IPS DF 4.7 (cell line): ENCODE data around the gene TAS2R30.
"Not testable (repeated sequence)": the region's sequence is repeated elsewhere in the genome, so short reads cannot be mapped to it uniquely, and the experiment has no call there.

Source experiments
- DNase-seq: peaks from one replicate; pipeline ENCODE4 v3.0.0-alpha.2; 2013; ENCODE audit warnings: low spot score; ENCODE audit errors: extremely low read depth

TAS2R30 gene

GRCh38 chr12:11130382-11130781 lies 4.1 kb downstream of the TAS2R30 start:
- DNase-seq, result no peak

- not testable (repeated sequence) for DNase-seq
Measured at GRCh38 chr12:11114130-11114529, 20.3 kb downstream of the TAS2R30 start.

GRCh38 chr12:11111213-11111612 lies 23.2 kb downstream of the TAS2R30 start:
- not testable (repeated sequence) for DNase-seq

GRCh38 chr12:11108862-11109261 lies 25.6 kb downstream of the TAS2R30 start:
- DNase-seq, result no peak

GRCh38 chr12:11107719-11108118 lies 26.7 kb downstream of the TAS2R30 start:
- DNase-seq, result no peak

- DNase-seq, result no peak
Measured at GRCh38 chr12:11106288-11106687, 28.2 kb downstream of the TAS2R30 start.

- DNase-seq, result no peak
Measured at GRCh38 chr12:11105546-11105945, 28.9 kb downstream of the TAS2R30 start.

GRCh38 chr12:11094910-11095309 lies 39.5 kb downstream of the TAS2R30 start:
- not testable (repeated sequence) for DNase-seq

GRCh38 chr12:11092128-11092527 lies 42.3 kb downstream of the TAS2R30 start, which contains the start of gene TAS2R43:
TSS of gene TAS2R43 (minus strand) at chr12:11092313. CDS start at chr12:11092229, 84 bp downstream.
- DNase-seq, result no peak

GRCh38 chr12:11089246-11089645 lies 45.2 kb downstream of the TAS2R30 start:
- no peak for DNase-seq

GRCh38 chr12:11085419-11085818 lies 49.0 kb downstream of the TAS2R30 start:
- no peak for DNase-seq
